K562 (cell line): ENCODE data around the gene POMZP3. TPM values are rescaled to one million over a fixed set of nuclear protein-coding genes. Genes with fewer than 3 reads are reported as not detected.
"Not testable (repeated sequence)": the region's sequence is repeated elsewhere in the genome, so short reads cannot be mapped to it uniquely, and the experiment has no call there.

Experiments used
- ATAC-seq: fragments of 200-7000 bp; cut with Tn5 transposase; 3 replicates; pipeline ENCODE4 v1.9.1; 2020; ENCODE audit warnings: moderate library complexity
- BruUV-seq: library from RNA; stranded (reverse); fragments of 400-500 nt; replicated peaks from 2 replicates; lab custom pipeline; 2021; lab: Mats Ljungman, UMichigan
- CTCF ChIA-PET: fragments of 300-600 bp; formaldehyde crosslinking; extraction: SDS; loops from one replicate; lab custom pipeline; 2021; ENCODE audit warnings: low intra/inter-chr PET ratio; lab: Yijun Ruan, JAX
- POLR2A ChIA-PET: fragments of 300-600, 350-650 bp; sonication (Branson Sonifier 250); formaldehyde crosslinking; extraction: SDS; loops from one replicate; lab custom pipeline; 2021; ENCODE audit warnings: antibody characterized with exemption, inconsistent platforms; lab: Yijun Ruan, JAX
- DNase-seq, 4 experiments: peaks; one replicate each; pipeline versions ENCODE4 v3.0.0 to v3.0.0-alpha.2; 2011 to 2018; ENCODE audit warnings: low spot score in 3 of 4, mixed read lengths in 3 of 4; ENCODE audit errors: extremely low read depth in 1 of 4
- FAIRE-seq: peaks from 2 replicates; lab custom pipeline; 2011; peaks lifted over from hg19 to GRCh38; lab: Jason Lieb, UNC
- H2AFZ ChIP-seq: 2 replicates; pipeline ENCODE4 v1.6.0; 2011; ENCODE audit warnings: low read depth, low read length, control low read depth, inconsistent platforms
- H3K27ac ChIP-seq: fragments of 200-600 bp; 3 replicates; pipeline ENCODE4 v1.8.0; 2011; ENCODE audit warnings: low read depth, mild to moderate bottlenecking, control low read depth, inconsistent platforms, low read length, moderate library complexity, mixed read lengths; ENCODE audit errors: extremely low read depth
- H3K27me3 ChIP-seq, 2 experiments: fragments of 300-600 bp in 1 of 2; 2 replicates in 1 of 2; 3 replicates in 1 of 2; pipeline versions ENCODE4 v1.6.0 to v1.8.0; 2011; ENCODE audit warnings: inconsistent platforms in 2 of 2, low read length in 2 of 2, mild to moderate bottlenecking in 1 of 2, mixed read lengths in 1 of 2, moderate library complexity in 1 of 2; ENCODE audit not compliant: control insufficient read depth in 2 of 2, insufficient read depth in 2 of 2
- H3K36me3 ChIP-seq: fragments of 300-600 bp; 3 replicates; pipeline ENCODE4 v1.8.0; 2011; ENCODE audit warnings: mild to moderate bottlenecking, low read length, inconsistent platforms; ENCODE audit not compliant: control insufficient read depth, insufficient read depth
- H3K4me1 ChIP-seq, 2 experiments: fragments of 200-600 bp in 1 of 2; replicated peaks in 1 of 2; 2 replicates in 1 of 2; 3 replicates in 1 of 2; pipeline versions ENCODE4 v1.5.1 to v1.8.0; 2011; ENCODE audit warnings: inconsistent platforms in 2 of 2, low read length in 2 of 2, mild to moderate bottlenecking in 1 of 2, mixed read lengths in 1 of 2, moderate library complexity in 1 of 2; ENCODE audit not compliant: control insufficient read depth in 2 of 2, insufficient read depth in 2 of 2
- H3K4me2 ChIP-seq: 2 replicates; pipeline ENCODE4 v1.6.1; 2011; ENCODE audit warnings: low read length, control low read depth, inconsistent platforms, mixed read lengths; ENCODE audit not compliant: insufficient read depth
- H3K4me3 ChIP-seq: fragments of 200-600 bp; sonication (generic), shearing (Covaris generic); 2 replicates; pipeline ENCODE4 v1.5.1; 2016; ENCODE audit warnings: control low read depth, inconsistent platforms
- H3K79me2 ChIP-seq: fragments of 200-600 bp; 3 replicates; pipeline ENCODE4 v1.8.0; 2011; ENCODE audit warnings: low read length, inconsistent platforms; ENCODE audit not compliant: control insufficient read depth, insufficient read depth
- H3K9ac ChIP-seq, 2 experiments: 2 replicates each; pipeline versions ENCODE4 v1.6.0 to v1.6.1; 2011; ENCODE audit warnings: low read depth in 2 of 2, low read length in 2 of 2, control low read depth in 1 of 2, inconsistent platforms in 1 of 2, mild to moderate bottlenecking in 1 of 2, mixed read lengths in 1 of 2; ENCODE audit not compliant: insufficient read depth in 1 of 2
- H3K9me1 ChIP-seq: one replicate; pipeline ENCODE4 v1.6.0; 2011; ENCODE audit warnings: inconsistent platforms, mild to moderate bottlenecking, low read length, moderate library complexity; ENCODE audit not compliant: control insufficient read depth, insufficient read depth
- H3K9me3 ChIP-seq: replicated peaks from 2 replicates; pipeline ENCODE4 v1.5.1; 2011; ENCODE audit warnings: low read depth, low read length, inconsistent platforms; ENCODE audit not compliant: control insufficient read depth, insufficient read depth
- H4K20me1 ChIP-seq: replicated peaks from 2 replicates; pipeline ENCODE4 v1.6.1; 2011; ENCODE audit warnings: low read length, inconsistent platforms, mixed read lengths; ENCODE audit not compliant: control insufficient read depth, insufficient read depth
- WGBS: fragments of 100-300 bp; shearing (Covaris generic); methylation state at CpG from one replicate; pipeline ENCODE4 v1.1.6; 2016; ENCODE audit warnings: low coverage, mixed read lengths; ENCODE audit not compliant: insufficient coverage; ENCODE audit errors: missing lambda C conversion rate; 5-methylcytosine and 5-hydroxymethylcytosine counted together
- in situ Hi-C: fragments of 300-500 bp; cut with MboI; formaldehyde crosslinking; loops from 4 replicates; pipeline ENCODE4 v1.15.0; 2018; ENCODE audit warnings: inconsistent platforms, mixed read lengths
- intact Hi-C: fragments of 100-400 bp; cut with micrococcal nuclease; formaldehyde crosslinking; loops from 2 replicates; pipeline ENCODE4 v1.14.2; 2022
- polyA plus RNA-seq, 8 experiments: library from polyadenylated mRNA; depleted of rRNA in 4 of 8; stranded (reverse) in 5 of 8; unstranded in 3 of 8; fragments of >200 nt; fragmentation: Nextera tagmentation in 2 of 8; fragmentation: Illumina TruSeq in 1 of 8; extraction: Ambion mirVana in 2 of 8; extraction: Trizol in 1 of 8; gene quantifications; 2 replicates each; pipeline versions ENCODE4 v1.2.1 to v1.2.3, GENCODE V29; 2011 to 2014; ENCODE audit warnings: inconsistent platforms in 1 of 8, missing spikeins in 1 of 8
- total RNA-seq, 7 experiments: library from RNA; depleted of rRNA in 6 of 7; stranded (reverse); fragments of >200 nt in 6 of 7; fragmentation: Illumina TruSeq in 2 of 7; extraction: Trizol in 2 of 7; gene quantifications; 2 replicates each; pipeline versions ENCODE4 v1.2.1 to v1.2.3, GENCODE V29; 2011 to 2021; ENCODE audit warnings: low replicate concordance in 1 of 7

Gene POMZP3
- total and polyA plus RNA-seq, 9 of the 15 experiments (the other 6 are each of a cell fraction or from before 2014, with no cell fraction given), result 2.3 to 15.8 (median 4.0) TPM

DNA sequence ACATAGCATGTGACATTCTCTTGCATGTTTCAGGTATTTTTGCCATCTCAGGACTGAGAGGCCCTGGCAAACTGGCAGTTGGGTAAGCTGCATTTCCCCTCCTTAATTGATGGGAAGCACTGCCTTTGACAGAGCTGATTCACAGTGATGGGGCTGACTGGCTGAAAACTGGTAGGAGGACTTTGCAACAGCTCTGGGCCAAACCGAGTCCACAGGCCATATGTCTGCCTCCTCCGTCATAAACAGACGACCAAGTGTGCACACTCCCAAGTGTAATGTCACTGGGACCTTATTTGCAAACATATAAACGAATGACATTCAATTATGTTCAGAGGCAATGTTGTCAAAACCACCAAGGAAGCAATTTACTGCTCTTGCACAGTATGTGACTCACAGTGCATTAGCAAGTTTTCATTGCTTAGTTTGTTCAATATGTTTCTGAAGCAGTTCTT is 56.7 kb downstream of the POMZP3 start:
- H3K27ac ChIP-seq, H3K9me1 ChIP-seq, POLR2A ChIA-PET, H3K4me1 ChIP-seq, in situ Hi-C loops, H3K9me3 ChIP-seq, H2AFZ ChIP-seq, H3K9ac ChIP-seq, H3K4me3 ChIP-seq, BruUV-seq, H4K20me1 ChIP-seq, H3K4me2 ChIP-seq, H3K27me3 ChIP-seq, intact Hi-C loops, CTCF ChIA-PET, DNase-seq: not testable (repeated sequence)
- peaks cover 32% of the 10 kb centered on the region for H3K79me2 ChIP-seq
- peaks cover 22% of the 10 kb centered on the region for H3K36me3 ChIP-seq
- FAIRE-seq (peak; percentile 15), ATAC-seq (peak; percentile 54)
- WGBS, result 81% methylated on average over 4 of the region's 4 CpGs

DNA sequence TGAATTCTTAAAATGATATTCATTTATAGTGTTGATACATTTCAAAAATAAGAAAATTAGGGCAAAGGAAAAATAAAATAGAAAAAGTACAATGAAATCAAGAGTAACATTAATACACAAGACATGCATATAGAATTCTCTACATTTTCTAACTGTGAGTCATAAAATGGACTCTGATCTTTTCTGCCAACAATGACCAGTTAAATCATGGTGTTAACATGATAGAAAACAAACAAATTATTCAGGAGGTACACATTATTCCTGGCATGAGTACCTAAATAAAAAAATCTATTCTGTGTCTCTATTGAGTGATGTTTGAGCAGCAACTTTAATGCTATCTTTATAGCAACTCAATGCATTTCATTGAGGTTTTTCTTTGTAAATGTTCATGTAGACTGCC is 58.3 kb downstream of the POMZP3 start:
- H4K20me1 ChIP-seq, H3K27ac ChIP-seq, H3K4me1 ChIP-seq, CTCF ChIA-PET, H3K9me3 ChIP-seq, ATAC-seq, H3K4me3 ChIP-seq, BruUV-seq, H3K4me2 ChIP-seq, H3K27me3 ChIP-seq, POLR2A ChIA-PET, FAIRE-seq, in situ Hi-C loops, H2AFZ ChIP-seq, intact Hi-C loops, H3K9ac ChIP-seq, DNase-seq, H3K9me1 ChIP-seq: not testable (repeated sequence)
- Histone ChIP-seq H3K79me2 (peaks cover 34% of the 10 kb centered on the region), H3K36me3 (peaks cover 22% of the 10 kb centered on the region)

DNA sequence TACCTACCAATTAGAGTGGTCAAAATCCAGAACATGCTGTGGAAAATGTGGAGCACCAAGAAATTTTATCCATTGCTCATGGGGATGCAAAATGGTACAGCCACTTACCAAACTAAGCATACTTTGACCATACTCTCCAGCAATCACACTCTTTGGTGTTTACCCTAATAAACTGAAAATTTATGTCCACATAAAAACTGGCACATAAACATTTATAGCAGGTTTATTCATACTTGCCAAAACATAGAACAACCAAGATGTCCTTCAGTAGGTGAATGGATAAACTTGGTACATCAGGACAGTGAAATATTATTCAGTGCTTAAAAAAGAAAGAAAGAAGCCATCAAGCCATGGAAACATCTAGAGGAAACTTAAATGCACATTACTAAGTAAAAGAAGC is 59.3 kb downstream of the POMZP3 start:
- H3K27me3 ChIP-seq, FAIRE-seq, H4K20me1 ChIP-seq, POLR2A ChIA-PET, H3K4me3 ChIP-seq, CTCF ChIA-PET, H3K4me2 ChIP-seq, in situ Hi-C loops, H2AFZ ChIP-seq, ATAC-seq, BruUV-seq, intact Hi-C loops, H3K4me1 ChIP-seq, H3K9me1 ChIP-seq, H3K27ac ChIP-seq, H3K9me3 ChIP-seq, DNase-seq, H3K9ac ChIP-seq: not testable (repeated sequence)
- Histone ChIP-seq H3K36me3 (peaks cover 19% of the 10 kb centered on the region), H3K79me2 (peaks cover 36% of the 10 kb centered on the region)
